Progenitor cell of endocrine pancreas (in vitro differentiated cells): Measurements from ENCODE around the gene NT5DC3. TPM values are rescaled to one million over a fixed set of nuclear protein-coding genes. Genes with fewer than 3 reads are reported as not detected.

ENCODE experiments used
- DNase-seq: peaks from one replicate; pipeline ENCODE4 v3.0.0; 2021; ENCODE audit warnings: low spot score; ENCODE audit not compliant: unreplicated experiment
- H3K27ac Mint-ChIP-seq: 2 replicates; pipeline ENCODE4 v1.8.0; 2021; ENCODE audit warnings: mild to moderate bottlenecking, moderate library complexity, mixed read lengths
- H3K27me3 Mint-ChIP-seq: 2 replicates; pipeline ENCODE4 v1.8.0; 2021; ENCODE audit warnings: mixed read lengths
- H3K36me3 Mint-ChIP-seq: 2 replicates; pipeline ENCODE4 v1.8.0; 2022; ENCODE audit warnings: mixed read lengths; ENCODE audit not compliant: insufficient read depth
- H3K4me1 Mint-ChIP-seq: 2 replicates; pipeline ENCODE4 v1.8.0; 2021; ENCODE audit warnings: low read depth, mixed read lengths
- H3K4me3 Mint-ChIP-seq: 2 replicates; pipeline ENCODE4 v1.8.0; 2021; ENCODE audit warnings: low read depth, mild to moderate bottlenecking, moderate library complexity, mixed read lengths
- H3K9me3 Mint-ChIP-seq: 2 replicates; pipeline ENCODE4 v1.8.0; 2021; ENCODE audit warnings: low read depth, mixed read lengths
- total RNA-seq: library from RNA; stranded (reverse); gene quantifications from 2 replicates; pipeline ENCODE4 v1.2.1, GENCODE V29; 2021
- TF ChIP-seq, protein P1 (sequence below): fragments of 200-600 bp; sonication (generic); IDR thresholded peaks from one replicate; pipeline ENCODE4 v1.5.0; 2021; ENCODE audit warnings: antibody characterized with exemption, mild to moderate bottlenecking; ENCODE audit not compliant: unreplicated experiment

Gene NT5DC3
- total RNA-seq, 1 donor from 2014 or later: 13.9 TPM

DNA sequence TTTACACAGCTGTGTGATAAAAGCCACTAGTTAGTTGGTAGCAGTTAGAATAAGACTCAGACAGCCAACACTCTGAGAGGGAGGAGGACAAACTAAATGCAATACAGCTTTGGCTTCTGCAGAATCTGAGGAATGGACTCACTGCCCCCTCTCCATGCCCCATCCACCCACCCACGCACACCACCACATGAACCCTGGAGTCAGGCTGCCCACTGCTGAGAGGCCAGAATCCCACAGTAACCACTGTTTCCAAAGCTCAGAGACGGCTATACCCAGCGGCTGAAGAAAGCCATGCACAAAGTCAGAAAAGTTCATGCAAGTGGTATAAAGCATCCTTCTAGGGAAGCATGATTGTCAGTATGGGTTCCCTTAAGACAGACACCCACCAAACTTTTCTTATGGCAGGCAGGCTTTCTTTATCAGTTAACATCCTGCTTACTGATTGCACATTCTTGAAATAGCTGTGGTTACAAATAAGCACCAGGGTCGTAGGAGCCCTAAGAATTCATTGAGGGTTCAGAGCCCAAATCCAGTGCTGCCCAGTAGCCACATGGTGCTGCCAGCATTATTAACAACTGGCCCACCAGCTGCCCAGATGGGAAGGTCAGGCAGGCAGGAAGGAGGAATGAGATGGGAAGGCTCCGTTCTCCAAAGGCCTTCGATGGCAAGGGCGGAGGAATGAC, 61.5 kb downstream of the NT5DC3 start:
- H3K27ac Mint-ChIP-seq: no peak overlapping the region

DNA sequence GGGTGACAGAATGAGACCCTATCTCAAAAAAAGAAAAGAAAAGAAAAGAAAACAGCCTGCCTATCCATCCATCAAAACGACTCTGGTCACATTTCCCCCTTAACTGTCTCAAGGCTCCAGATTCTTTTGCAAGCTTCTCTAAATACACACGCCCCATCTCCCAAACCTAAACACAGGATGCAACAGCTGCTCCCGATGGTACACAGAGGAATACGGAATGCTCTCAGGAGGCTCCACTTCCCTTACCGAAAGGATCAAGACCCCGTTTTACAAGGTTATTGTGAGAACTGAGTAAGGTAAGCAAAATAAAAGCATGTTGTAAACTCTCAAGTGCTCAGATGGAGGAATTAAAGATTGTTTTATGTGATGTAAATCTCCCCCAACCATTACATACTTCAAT, 62.3 kb downstream of the NT5DC3 start:
- no peak overlapping the region for H3K27ac Mint-ChIP-seq

More for the DNA sequence above, 61.5 kb downstream of the NT5DC3 start:
- DNase-seq: no peak
- H3K4me1 Mint-ChIP-seq: peaks cover 10% of the 10 kb centered on the region
- H3K9me3 Mint-ChIP-seq: no peaks in the 10 kb centered on the region
- H3K4me3 Mint-ChIP-seq: no peak overlapping the region
- peaks cover 19% of the 10 kb centered on the region for H3K36me3 Mint-ChIP-seq
- TF ChIP-seq, protein P1, sequence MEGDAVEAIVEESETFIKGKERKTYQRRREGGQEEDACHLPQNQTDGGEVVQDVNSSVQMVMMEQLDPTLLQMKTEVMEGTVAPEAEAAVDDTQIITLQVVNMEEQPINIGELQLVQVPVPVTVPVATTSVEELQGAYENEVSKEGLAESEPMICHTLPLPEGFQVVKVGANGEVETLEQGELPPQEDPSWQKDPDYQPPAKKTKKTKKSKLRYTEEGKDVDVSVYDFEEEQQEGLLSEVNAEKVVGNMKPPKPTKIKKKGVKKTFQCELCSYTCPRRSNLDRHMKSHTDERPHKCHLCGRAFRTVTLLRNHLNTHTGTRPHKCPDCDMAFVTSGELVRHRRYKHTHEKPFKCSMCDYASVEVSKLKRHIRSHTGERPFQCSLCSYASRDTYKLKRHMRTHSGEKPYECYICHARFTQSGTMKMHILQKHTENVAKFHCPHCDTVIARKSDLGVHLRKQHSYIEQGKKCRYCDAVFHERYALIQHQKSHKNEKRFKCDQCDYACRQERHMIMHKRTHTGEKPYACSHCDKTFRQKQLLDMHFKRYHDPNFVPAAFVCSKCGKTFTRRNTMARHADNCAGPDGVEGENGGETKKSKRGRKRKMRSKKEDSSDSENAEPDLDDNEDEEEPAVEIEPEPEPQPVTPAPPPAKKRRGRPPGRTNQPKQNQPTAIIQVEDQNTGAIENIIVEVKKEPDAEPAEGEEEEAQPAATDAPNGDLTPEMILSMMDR: no peak
- H3K27me3 Mint-ChIP-seq: no peaks in the 10 kb centered on the region

DNA sequence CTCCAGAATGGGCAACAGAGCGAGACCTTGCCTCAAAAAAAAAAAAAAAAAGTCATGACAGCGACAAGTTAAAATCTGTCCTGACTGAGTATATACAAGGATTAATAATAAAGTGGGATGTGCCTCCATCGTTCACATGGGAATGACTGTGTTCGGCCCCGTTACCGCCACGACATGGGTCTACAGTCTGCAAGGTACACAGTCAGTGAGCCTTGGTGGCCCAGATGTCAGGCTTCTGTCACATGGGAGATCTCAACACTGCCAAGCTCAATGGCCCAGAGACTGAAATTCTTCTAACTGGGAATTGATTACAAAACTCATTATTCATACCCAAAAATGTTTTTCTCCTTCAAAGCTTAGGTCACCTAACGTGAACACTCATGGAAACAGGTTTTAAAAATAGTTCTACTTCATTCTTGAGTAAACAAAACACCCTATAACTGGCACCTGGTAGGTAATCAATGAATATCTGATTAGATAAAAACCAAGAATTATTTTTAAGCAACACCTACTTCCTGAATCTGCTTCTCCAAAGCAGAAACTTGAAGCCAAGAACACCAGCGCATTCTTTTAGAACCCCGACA, 66.0 kb downstream of the NT5DC3 start:
- Mint-ChIP-seq H3K27me3 (no peaks in the 10 kb centered on the region), H3K9me3 (no peaks in the 10 kb centered on the region), H3K4me1 (peaks cover 13% of the 10 kb centered on the region), H3K36me3 (peaks cover 17% of the 10 kb centered on the region), H3K27ac (no peak overlapping the region), H3K4me3 (no peak overlapping the region)
- TF ChIP-seq, protein P1: no peak
- DNase-seq: no peak

More for the DNA sequence above, 62.3 kb downstream of the NT5DC3 start:
- DNase-seq: no peak
- peaks cover 7% of the 10 kb centered on the region for H3K4me1 Mint-ChIP-seq
- H3K27me3 Mint-ChIP-seq: no peaks in the 10 kb centered on the region
- H3K4me3 Mint-ChIP-seq: no peak overlapping the region
- TF ChIP-seq, protein P1: no peak
- peaks cover 19% of the 10 kb centered on the region for H3K36me3 Mint-ChIP-seq
- no peaks in the 10 kb centered on the region for H3K9me3 Mint-ChIP-seq

GRCh38 chr12:103773109-103773910, 67.7 kb downstream of the NT5DC3 start:
- TF ChIP-seq, protein P1: no peak
- Mint-ChIP-seq H3K9me3 (no peaks in the 10 kb centered on the region), H3K36me3 (peaks cover 13% of the 10 kb centered on the region), H3K4me1 (peaks cover 13% of the 10 kb centered on the region), H3K4me3 (no peak overlapping the region), H3K27ac (no peak overlapping the region), H3K27me3 (no peaks in the 10 kb centered on the region)
- DNase-seq: no peak

- H3K4me3 Mint-ChIP-seq: no peak overlapping the region
- peaks cover 13% of the 10 kb centered on the region for H3K4me1 Mint-ChIP-seq
- TF ChIP-seq, protein P1: no peak
These were observed 68.5 kb downstream of the NT5DC3 start for GRCh38 chr12:103772367-103773108.

More at GRCh38 chr12:103772367-103773108, 68.5 kb downstream of the NT5DC3 start:
- Mint-ChIP-seq H3K27ac (no peak overlapping the region), H3K36me3 (peaks cover 11% of the 10 kb centered on the region), H3K27me3 (no peaks in the 10 kb centered on the region), H3K9me3 (no peaks in the 10 kb centered on the region)
- no peak for DNase-seq
